Endometrial microvascular endothelial cells (primary cell): ENCODE results near the gene PLD5. TPM values are rescaled to one million over a fixed set of nuclear protein-coding genes. Genes with fewer than 3 reads are reported as not detected.
"Not testable (repeated sequence)": the region's sequence is repeated elsewhere in the genome, so short reads cannot be mapped to it uniquely, and the experiment has no call there.

Source experiments
- in situ Hi-C: cut with HindIII; loops from 2 replicates; pipeline ENCODE4 v1.10.0; 2017; ENCODE audit warnings: low sequenced_read_pairs, low pct_unique_long_range_greater_than_20kb; ENCODE audit errors: inconsistent ontology term
- total RNA-seq: library from RNA; depleted of rRNA; stranded (reverse); fragments of >200 nt; gene quantifications from one replicate; pipeline ENCODE4 v1.2.3, GENCODE V29; 2015; ENCODE audit errors: inconsistent ontology term

PLD5 gene
- total RNA-seq, 1 donor from 2014 or later = not detected

- in situ Hi-C loops = no loop called here
These were observed 324.6 kb downstream of the PLD5 start for GRCh38 chr1:242199776-242200458.

GRCh38 chr1:242197907-242198820 lies 326.3 kb downstream of the PLD5 start:
- in situ Hi-C loops = no loop called here

GRCh38 chr1:242196914-242197313 lies 327.6 kb downstream of the PLD5 start:
- in situ Hi-C loops = no loop called here

GRCh38 chr1:242196101-242196500 lies 328.4 kb downstream of the PLD5 start:
- in situ Hi-C loops = no loop called here

- in situ Hi-C loops = no loop called here
These were observed 334.9 kb downstream of the PLD5 start for GRCh38 chr1:242189591-242189990.

GRCh38 chr1:242187816-242188215 lies 336.7 kb downstream of the PLD5 start:
- in situ Hi-C loops = no loop called here

- in situ Hi-C loops = no loop called here
These were observed 337.3 kb downstream of the PLD5 start for GRCh38 chr1:242187171-242187570.

- in situ Hi-C loops = no loop called here
These were observed 338.8 kb downstream of the PLD5 start for GRCh38 chr1:242185731-242186130.

- in situ Hi-C loops = no loop called here
These were observed 339.5 kb downstream of the PLD5 start for GRCh38 chr1:242184955-242185354.

GRCh38 chr1:242179767-242180166 lies 344.7 kb downstream of the PLD5 start:
- in situ Hi-C loops = not testable (repeated sequence)

GRCh38 chr1:242178924-242179708 lies 345.4 kb downstream of the PLD5 start:
- in situ Hi-C loops = no loop called here

GRCh38 chr1:242178436-242178835 lies 346.1 kb downstream of the PLD5 start:
- in situ Hi-C loops = no loop called here

- in situ Hi-C loops = no loop called here
These were observed 362.4 kb downstream of the PLD5 start for GRCh38 chr1:242162140-242162539.

GRCh38 chr1:242147096-242147976 lies 377.2 kb downstream of the PLD5 start:
- in situ Hi-C loops = no loop called here

GRCh38 chr1:242146652-242147051 lies 377.8 kb downstream of the PLD5 start:
- in situ Hi-C loops = no loop called here

GRCh38 chr1:242140836-242141235 lies 383.7 kb downstream of the PLD5 start:
- in situ Hi-C loops = no loop called here

- in situ Hi-C loops = no loop called here
These were observed 384.5 kb downstream of the PLD5 start for GRCh38 chr1:242139986-242140385.

GRCh38 chr1:242139442-242139841 lies 385.1 kb downstream of the PLD5 start:
- in situ Hi-C loops = no loop called here
